CMK (cell line): Measurements from ENCODE around the gene SLC34A1.
"Not testable (repeated sequence)": the region's sequence is repeated elsewhere in the genome, so short reads cannot be mapped to it uniquely, and the experiment has no call there.

Source experiments
- DNase-seq: peaks from one replicate; pipeline ENCODE4 v3.0.0-alpha.2; 2010; ENCODE audit warnings: low read depth

Gene SLC34A1

GRCh38 chr5:177384134-177384533, at the start of gene SLC34A1:
Gene SLC34A1 (plus strand): TSS chr5:177384434. CDS start chr5:177385742, 1,308 bp downstream.
- no peak for DNase-seq

- no peak for DNase-seq
Measured at GRCh38 chr5:177334781-177335700, 49.2 kb upstream of the SLC34A1 start.

- no peak for DNase-seq
Measured at GRCh38 chr5:177335701-177336065, 48.6 kb upstream of the SLC34A1 start.

GRCh38 chr5:177336112-177336511, 48.1 kb upstream of the SLC34A1 start:
- DNase-seq: no peak

- DNase-seq: no peak
Measured at GRCh38 chr5:177336603-177337494, 47.4 kb upstream of the SLC34A1 start.

- no peak for DNase-seq
Measured at GRCh38 chr5:177338251-177339106, 45.8 kb upstream of the SLC34A1 start.

GRCh38 chr5:177339107-177339638, 45.1 kb upstream of the SLC34A1 start:
- no peak for DNase-seq

- not testable (repeated sequence) for DNase-seq
Measured at GRCh38 chr5:177343000-177343399, 41.2 kb upstream of the SLC34A1 start.

- no peak for DNase-seq
Measured at GRCh38 chr5:177343777-177344176, 40.5 kb upstream of the SLC34A1 start.

- no peak for DNase-seq
Measured at GRCh38 chr5:177344891-177345290, 39.3 kb upstream of the SLC34A1 start.

- no peak for DNase-seq
Measured at GRCh38 chr5:177346820-177347219, 37.4 kb upstream of the SLC34A1 start.

- DNase-seq: no peak
Measured at GRCh38 chr5:177347699-177348098, 36.5 kb upstream of the SLC34A1 start.

- DNase-seq: no peak
Measured at GRCh38 chr5:177349362-177349647, 34.9 kb upstream of the SLC34A1 start.

GRCh38 chr5:177349762-177350161, 34.5 kb upstream of the SLC34A1 start:
- no peak for DNase-seq

- no peak for DNase-seq
Measured at GRCh38 chr5:177350776-177351391, 33.4 kb upstream of the SLC34A1 start.

- DNase-seq: peak; percentile 62
Measured at GRCh38 chr5:177351392-177352329, 32.6 kb upstream of the SLC34A1 start, which contains the start of gene LMAN2. Gene LMAN2 (minus strand): TSS chr5:177351668. CDS start chr5:177351647, 21 bp downstream.

GRCh38 chr5:177353093-177353492, 31.1 kb upstream of the SLC34A1 start:
- DNase-seq: no peak

- no peak for DNase-seq
Measured at GRCh38 chr5:177354256-177354655, 30.0 kb upstream of the SLC34A1 start.

- no peak for DNase-seq
Measured at GRCh38 chr5:177354711-177355110, 29.5 kb upstream of the SLC34A1 start.
